Measurements from ENCODE around the gene COX19.

The COX19 gene

DNA sequence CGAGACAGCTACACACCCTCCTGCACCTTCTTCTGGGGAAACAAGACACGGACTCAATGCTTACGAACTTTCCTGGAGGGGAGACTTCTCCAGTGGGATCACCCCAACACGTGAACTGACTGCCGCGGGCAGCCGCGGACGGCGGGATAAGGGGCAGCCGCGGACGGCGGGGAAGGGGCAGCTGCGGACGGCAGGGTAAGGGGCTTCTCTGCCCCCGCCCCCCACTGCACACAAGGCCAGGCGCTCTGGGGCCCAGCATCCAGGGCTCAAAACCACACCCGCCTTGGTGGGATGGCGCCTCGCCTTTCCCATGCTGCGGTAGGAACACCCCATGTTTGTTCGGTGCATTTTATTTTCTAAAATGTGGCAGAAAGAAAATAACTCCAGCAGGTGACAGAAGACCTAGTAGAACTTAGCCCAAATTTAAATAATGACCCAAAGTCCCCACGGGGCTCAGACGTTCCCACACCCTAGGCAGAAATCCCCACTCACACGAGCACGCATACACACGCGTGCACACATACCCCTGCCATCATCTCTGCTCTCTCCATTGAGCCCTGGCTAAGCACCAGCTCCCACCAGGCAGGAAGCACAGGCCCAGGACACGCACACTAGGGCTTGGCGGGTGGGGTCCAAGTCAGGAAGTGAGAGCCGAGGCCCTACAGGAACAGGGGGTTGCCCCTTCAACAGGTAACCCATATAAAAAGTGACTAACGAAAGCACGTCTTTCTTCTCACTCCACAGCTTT, 42.4 kb upstream of the COX19 start:
- Histone ChIP-seq H3K4me3 (replicated peaks; ENCODE audit: insufficient read depth, low read length) (no peak overlapping the region), H3K27ac (replicated peaks) (no peak overlapping the region), H3K27me3 (ENCODE audit: insufficient read depth, poor library complexity, severe bottlenecking) (no peaks in the 10 kb centered on the region)
- no peak for DNase-seq (ENCODE audit: low read depth in 1 of 2, low spot score in 1 of 2)
- TF ChIP-seq SPI1 (IDR thresholded peaks at IDR 0.05; ENCODE audit: borderline replicate concordance, low read depth) (no peak), POLR2AphosphoS5 (IDR thresholded peaks at IDR 0.05; ENCODE audit: low read depth) (no peak), GABPA (IDR thresholded peaks at IDR 0.05; ENCODE audit: low read depth) (no peak)
- TF ChIP-seq, protein P1, sequence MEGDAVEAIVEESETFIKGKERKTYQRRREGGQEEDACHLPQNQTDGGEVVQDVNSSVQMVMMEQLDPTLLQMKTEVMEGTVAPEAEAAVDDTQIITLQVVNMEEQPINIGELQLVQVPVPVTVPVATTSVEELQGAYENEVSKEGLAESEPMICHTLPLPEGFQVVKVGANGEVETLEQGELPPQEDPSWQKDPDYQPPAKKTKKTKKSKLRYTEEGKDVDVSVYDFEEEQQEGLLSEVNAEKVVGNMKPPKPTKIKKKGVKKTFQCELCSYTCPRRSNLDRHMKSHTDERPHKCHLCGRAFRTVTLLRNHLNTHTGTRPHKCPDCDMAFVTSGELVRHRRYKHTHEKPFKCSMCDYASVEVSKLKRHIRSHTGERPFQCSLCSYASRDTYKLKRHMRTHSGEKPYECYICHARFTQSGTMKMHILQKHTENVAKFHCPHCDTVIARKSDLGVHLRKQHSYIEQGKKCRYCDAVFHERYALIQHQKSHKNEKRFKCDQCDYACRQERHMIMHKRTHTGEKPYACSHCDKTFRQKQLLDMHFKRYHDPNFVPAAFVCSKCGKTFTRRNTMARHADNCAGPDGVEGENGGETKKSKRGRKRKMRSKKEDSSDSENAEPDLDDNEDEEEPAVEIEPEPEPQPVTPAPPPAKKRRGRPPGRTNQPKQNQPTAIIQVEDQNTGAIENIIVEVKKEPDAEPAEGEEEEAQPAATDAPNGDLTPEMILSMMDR (IDR thresholded peaks at IDR 0.05; ENCODE audit: insufficient read depth, low read length): no peak
- TF ChIP-seq, protein P2, sequence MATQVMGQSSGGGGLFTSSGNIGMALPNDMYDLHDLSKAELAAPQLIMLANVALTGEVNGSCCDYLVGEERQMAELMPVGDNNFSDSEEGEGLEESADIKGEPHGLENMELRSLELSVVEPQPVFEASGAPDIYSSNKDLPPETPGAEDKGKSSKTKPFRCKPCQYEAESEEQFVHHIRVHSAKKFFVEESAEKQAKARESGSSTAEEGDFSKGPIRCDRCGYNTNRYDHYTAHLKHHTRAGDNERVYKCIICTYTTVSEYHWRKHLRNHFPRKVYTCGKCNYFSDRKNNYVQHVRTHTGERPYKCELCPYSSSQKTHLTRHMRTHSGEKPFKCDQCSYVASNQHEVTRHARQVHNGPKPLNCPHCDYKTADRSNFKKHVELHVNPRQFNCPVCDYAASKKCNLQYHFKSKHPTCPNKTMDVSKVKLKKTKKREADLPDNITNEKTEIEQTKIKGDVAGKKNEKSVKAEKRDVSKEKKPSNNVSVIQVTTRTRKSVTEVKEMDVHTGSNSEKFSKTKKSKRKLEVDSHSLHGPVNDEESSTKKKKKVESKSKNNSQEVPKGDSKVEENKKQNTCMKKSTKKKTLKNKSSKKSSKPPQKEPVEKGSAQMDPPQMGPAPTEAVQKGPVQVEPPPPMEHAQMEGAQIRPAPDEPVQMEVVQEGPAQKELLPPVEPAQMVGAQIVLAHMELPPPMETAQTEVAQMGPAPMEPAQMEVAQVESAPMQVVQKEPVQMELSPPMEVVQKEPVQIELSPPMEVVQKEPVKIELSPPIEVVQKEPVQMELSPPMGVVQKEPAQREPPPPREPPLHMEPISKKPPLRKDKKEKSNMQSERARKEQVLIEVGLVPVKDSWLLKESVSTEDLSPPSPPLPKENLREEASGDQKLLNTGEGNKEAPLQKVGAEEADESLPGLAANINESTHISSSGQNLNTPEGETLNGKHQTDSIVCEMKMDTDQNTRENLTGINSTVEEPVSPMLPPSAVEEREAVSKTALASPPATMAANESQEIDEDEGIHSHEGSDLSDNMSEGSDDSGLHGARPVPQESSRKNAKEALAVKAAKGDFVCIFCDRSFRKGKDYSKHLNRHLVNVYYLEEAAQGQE (IDR thresholded peaks at IDR 0.05; ENCODE audit: insufficient replicate concordance, low read depth): no peak

DNA sequence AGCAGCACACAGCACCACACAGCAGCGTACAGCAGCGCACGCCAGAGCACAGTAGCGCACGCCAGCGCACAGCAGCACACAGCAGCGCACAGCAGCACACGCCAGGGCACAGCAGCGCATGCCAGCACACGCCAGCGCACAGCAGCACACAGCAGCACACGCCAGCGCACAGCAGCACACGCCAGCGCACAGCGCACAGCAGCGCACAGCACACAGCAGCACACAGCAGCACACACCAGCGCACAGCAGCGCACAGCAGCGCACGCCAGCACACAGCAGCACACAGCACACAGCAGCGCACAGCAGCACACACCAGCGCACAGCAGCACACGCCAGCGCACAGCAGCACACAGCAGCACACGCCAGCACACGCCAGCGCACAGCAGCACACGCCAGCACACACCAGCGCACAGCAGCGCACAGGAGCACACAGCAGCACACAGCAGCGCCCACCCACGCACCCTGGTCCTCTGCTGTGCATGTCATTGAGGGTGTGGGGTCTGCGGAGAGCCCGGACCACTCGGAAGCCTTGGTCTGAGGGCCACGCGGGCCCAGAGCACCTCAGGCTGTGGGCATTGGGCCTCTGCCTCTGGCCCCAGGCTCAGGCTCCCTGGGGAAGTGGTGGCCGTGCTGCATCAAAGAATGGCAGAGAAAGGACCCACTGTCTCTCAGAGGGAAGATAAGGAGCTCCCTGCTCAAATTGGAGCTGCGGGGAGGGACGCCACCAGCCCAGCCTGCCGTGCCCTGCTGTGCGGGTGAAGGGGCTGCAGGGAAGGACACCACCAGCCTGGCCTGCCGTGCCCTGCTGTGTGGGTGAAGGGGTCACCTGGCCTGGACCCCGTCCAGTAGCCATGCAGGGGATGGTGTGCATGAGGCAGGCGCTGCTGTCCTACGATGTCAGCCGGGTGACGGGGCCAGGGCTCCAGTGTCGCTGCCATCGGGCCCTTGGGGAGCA, 41.5 kb upstream of the COX19 start:
- no peak overlapping the region for H3K27ac ChIP-seq (replicated peaks)
- H3K27me3 ChIP-seq (ENCODE audit: insufficient read depth, poor library complexity, severe bottlenecking): no peaks in the 10 kb centered on the region
- DNase-seq (ENCODE audit: low read depth in 1 of 2, low spot score in 1 of 2): no peak
- TF ChIP-seq SPI1 (IDR thresholded peaks at IDR 0.05; ENCODE audit: borderline replicate concordance, low read depth): no peak
- no peak overlapping the region for H3K4me3 ChIP-seq (replicated peaks; ENCODE audit: insufficient read depth, low read length)

DNA sequence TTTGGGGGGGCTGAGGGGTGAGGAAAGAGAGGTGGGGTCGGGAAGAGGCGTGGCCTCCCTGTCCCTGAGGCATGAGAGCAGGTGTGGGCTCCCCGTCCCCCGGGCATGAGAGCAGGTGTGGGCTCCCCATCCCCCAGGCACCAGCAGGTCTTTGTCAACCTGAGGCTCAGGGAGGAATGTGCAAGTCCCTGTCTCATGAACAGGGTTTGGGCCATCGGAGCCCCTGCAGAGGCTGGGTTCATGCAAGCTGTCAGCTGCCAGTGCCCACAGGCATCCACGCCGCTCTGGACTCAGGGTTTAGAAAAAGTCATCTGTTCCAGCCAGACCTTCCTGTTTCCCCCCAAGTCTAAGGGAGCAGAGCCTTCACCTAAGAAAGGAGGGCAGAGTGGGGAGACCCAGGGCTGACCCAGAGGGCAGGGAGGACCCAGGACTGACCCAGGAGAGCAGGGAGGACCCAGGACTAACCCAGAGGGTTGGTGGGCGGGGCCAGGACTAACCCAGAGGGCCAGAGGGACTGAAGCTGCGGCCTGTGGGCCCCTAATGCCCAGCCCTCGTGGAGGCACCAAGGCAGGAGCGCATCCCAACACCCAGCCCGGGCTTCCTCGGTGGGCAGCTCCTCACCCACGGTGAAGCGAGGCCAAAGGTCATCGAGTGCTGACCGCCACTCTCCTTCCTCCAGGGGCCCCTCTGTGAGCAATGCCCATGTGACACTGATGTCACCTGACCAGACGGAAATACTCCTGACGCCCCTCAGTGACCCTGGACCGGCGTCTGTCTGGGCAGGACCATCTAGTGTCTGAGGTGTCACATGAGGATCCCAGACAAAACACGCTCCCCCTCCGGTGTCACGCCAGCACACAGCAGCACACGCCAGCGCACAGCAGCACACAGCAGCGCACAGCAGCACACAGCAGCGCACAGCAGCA, 40.1 kb upstream of the COX19 start:
- no peak for DNase-seq (ENCODE audit: low read depth in 1 of 2, low spot score in 1 of 2)
- H3K4me3 ChIP-seq (replicated peaks; ENCODE audit: insufficient read depth, low read length): no peak overlapping the region
- H3K27ac ChIP-seq (replicated peaks): no peak overlapping the region
- H3K27me3 ChIP-seq (ENCODE audit: insufficient read depth, poor library complexity, severe bottlenecking): no peaks in the 10 kb centered on the region
- TF ChIP-seq, protein P1 (IDR thresholded peaks at IDR 0.05; ENCODE audit: insufficient read depth, low read length): no peak

DNA sequence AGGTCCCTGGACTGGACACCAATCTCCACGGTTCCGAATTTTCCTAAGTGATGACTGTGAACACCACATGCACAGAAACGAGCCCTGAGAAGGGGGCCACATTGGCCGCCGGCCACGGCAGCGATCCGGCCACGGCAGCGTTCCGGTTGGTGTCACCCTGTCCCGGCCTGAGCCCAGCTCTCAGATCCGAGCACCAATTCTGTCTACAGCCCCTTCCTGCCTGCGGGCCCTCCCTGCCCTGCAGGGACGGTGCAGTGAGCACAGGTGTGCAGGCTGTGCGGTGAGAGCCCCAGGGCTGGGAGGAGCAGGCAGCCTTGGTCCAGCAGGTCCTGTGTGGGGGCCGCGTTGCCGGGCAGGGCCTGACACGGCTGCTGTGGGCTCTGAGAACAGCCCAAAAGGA, 39.3 kb upstream of the COX19 start:
- Histone ChIP-seq H3K27ac (replicated peaks) (no peak overlapping the region), H3K4me3 (replicated peaks; ENCODE audit: insufficient read depth, low read length) (no peak overlapping the region), H3K27me3 (ENCODE audit: insufficient read depth, poor library complexity, severe bottlenecking) (no peaks in the 10 kb centered on the region)
- TF ChIP-seq SPI1 (IDR thresholded peaks at IDR 0.05; ENCODE audit: borderline replicate concordance, low read depth) (no peak), POLR2AphosphoS5 (IDR thresholded peaks at IDR 0.05; ENCODE audit: low read depth) (no peak), GABPA (IDR thresholded peaks at IDR 0.05; ENCODE audit: low read depth) (no peak)
- TF ChIP-seq, protein P1 (IDR thresholded peaks at IDR 0.05; ENCODE audit: insufficient read depth, low read length): no peak
- TF ChIP-seq, protein P2 (IDR thresholded peaks at IDR 0.05; ENCODE audit: insufficient replicate concordance, low read depth): no peak
- no peak for DNase-seq (ENCODE audit: low read depth in 1 of 2, low spot score in 1 of 2)
